Renal cortex interstitium (tissue), 3 donors: ENCODE results near the gene ITGA2B. TPM values are rescaled to one million over a fixed set of nuclear protein-coding genes. Genes with fewer than 3 reads are reported as not detected.

ENCODE experiments used
- polyA plus RNA-seq, 3 donors: library from polyadenylated mRNA; unstranded; fragments of 120-200 nt; gene quantifications; one replicate each; pipeline ENCODE4 v1.2.1, GENCODE V29; 2013; ENCODE audit not compliant: insufficient read length in 3 of 3

Gene ITGA2B
- polyA plus RNA-seq, 3 donors: 3.2 to 7.7 (median 5.8) TPM

Other genes starting within 250 kb of the ITGA2B start
- 1 to 10 TPM; 4.9 TPM for gene HROB, start 247.7 kb downstream of the ITGA2B start, polyA plus RNA-seq
- gene ASB16, start 218.9 kb downstream of the ITGA2B start, polyA plus RNA-seq: 1 to 10 TPM; 2.2 to 3.9 (median 2.6) TPM
- gene TMUB2, start 202.7 kb downstream of the ITGA2B start, polyA plus RNA-seq: 10 to 100 TPM; 38.7 to 55.2 (median 45.8) TPM
- 10 to 100 TPM; 62.1 to 67.6 (median 63.3) TPM for gene ATXN7L3, start 189.8 kb downstream of the ITGA2B start, polyA plus RNA-seq
- 100 to 1,000 TPM; 110 to 143 (median 121) TPM for gene UBTF, start 170.0 kb downstream of the ITGA2B start, polyA plus RNA-seq
- 10 to 100 TPM in 2 of 3 donors, 1 to 10 TPM in 1; 9.1 to 13.1 (median 12.1) TPM for gene SLC4A1, start 121.5 kb downstream of the ITGA2B start, polyA plus RNA-seq
- gene RUNDC3A, start 81.0 kb downstream of the ITGA2B start, polyA plus RNA-seq: 1 to 10 TPM; 2.7 to 3.0 (median 2.8) TPM
- gene SLC25A39, start 64.8 kb downstream of the ITGA2B start, polyA plus RNA-seq: 100 to 1,000 TPM in 2 of 3 donors, 10 to 100 TPM in 1; 83.8 to 116 (median 113) TPM
- gene GRN, start 44.3 kb downstream of the ITGA2B start, polyA plus RNA-seq: 100 to 1,000 TPM; 206 to 278 (median 271) TPM
- gene FAM171A2, start 25.8 kb downstream of the ITGA2B start, polyA plus RNA-seq: 10 to 100 TPM; 23.9 to 45.2 (median 36.9) TPM
- gene GPATCH8, start 113.8 kb upstream of the ITGA2B start, polyA plus RNA-seq: 10 to 100 TPM; 41.5 to 54.5 (median 44.5) TPM
- gene FZD2, start 167.8 kb upstream of the ITGA2B start, polyA plus RNA-seq: 10 to 100 TPM; 24.5 to 45.7 (median 32.3) TPM